PC-9 (cell line): Measurements from ENCODE around the gene UNC45B.

Experiments
- EZH2 ChIP-seq: fragments of 200-600 bp; sonication (generic); IDR thresholded peaks from 2 replicates; pipeline ENCODE4 v1.8.0; 2017; ENCODE audit warnings: antibody characterized with exemption, low read depth
- TF ChIP-seq, protein P1 (sequence below): fragments of 200-600 bp; sonication (generic); conservative IDR thresholded peaks from 2 replicates; pipeline ENCODE4 v1.6.1; 2017; ENCODE audit warnings: mixed run types, antibody characterized with exemption, mild to moderate bottlenecking, moderate library complexity

DNA sequence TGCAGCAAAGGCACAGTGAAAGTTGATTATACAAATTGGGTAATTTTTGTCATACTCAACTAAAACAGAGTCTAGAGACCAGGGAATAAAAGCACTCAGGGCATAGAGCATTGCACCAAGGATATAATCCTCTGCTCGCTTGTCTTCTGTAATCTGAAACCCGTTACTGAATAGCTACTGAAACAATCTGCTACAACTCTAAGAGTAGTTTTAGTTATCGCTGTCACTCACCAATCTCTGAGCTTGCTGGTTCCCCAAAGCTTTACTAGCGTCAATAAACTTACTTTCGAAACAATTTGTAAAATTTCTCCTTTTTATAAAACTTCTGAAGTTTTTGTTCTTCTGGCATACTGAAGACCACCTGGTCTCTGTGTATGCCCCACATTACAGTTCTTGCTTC lies 69.5 kb downstream of the UNC45B start:
- TF ChIP-seq, protein P1, sequence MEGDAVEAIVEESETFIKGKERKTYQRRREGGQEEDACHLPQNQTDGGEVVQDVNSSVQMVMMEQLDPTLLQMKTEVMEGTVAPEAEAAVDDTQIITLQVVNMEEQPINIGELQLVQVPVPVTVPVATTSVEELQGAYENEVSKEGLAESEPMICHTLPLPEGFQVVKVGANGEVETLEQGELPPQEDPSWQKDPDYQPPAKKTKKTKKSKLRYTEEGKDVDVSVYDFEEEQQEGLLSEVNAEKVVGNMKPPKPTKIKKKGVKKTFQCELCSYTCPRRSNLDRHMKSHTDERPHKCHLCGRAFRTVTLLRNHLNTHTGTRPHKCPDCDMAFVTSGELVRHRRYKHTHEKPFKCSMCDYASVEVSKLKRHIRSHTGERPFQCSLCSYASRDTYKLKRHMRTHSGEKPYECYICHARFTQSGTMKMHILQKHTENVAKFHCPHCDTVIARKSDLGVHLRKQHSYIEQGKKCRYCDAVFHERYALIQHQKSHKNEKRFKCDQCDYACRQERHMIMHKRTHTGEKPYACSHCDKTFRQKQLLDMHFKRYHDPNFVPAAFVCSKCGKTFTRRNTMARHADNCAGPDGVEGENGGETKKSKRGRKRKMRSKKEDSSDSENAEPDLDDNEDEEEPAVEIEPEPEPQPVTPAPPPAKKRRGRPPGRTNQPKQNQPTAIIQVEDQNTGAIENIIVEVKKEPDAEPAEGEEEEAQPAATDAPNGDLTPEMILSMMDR: no peak
- no peak for TF ChIP-seq EZH2
